Measurements from ENCODE around the gene SLC1A4. TPM values are rescaled to one million over a fixed set of nuclear protein-coding genes. Genes with fewer than 3 reads are reported as not detected.

Gene SLC1A4
- polyA plus RNA-seq, 1 donor, result 6.1 TPM

DNA sequence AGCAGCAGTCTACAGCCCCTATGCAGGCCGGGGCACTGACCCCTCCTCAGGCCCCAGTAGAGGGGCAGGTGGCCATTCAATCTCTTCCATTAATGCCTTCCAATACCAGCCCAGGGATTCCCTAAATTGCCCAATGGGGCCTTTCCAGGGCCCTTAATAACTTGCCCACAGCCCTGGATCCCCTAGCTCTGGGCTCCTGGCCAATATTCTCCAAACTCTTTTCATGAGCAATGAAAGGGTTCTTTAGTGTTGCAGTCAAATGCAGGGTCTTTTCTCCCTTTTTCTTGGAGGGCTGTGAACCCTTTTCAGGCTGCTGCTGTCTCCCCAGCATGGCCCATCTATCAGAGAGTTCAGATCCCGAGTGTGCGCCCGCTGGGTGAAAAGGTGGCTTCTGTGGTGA, 41.3 kb upstream of the SLC1A4 start:
- Histone ChIP-seq H3K36me3 (ENCODE audit: control insufficient read depth, insufficient read depth, low read length) (no peaks in the 10 kb centered on the region), H3K9me3 (ENCODE audit: control insufficient read depth, low read depth, low read length) (no peaks in the 10 kb centered on the region), H3K4me1 (ENCODE audit: control insufficient read depth, insufficient read depth, low read length) (no peaks in the 10 kb centered on the region), H3K27ac (ENCODE audit: low read length) (no peak overlapping the region), H3K4me3 (ENCODE audit: low read length) (no peak overlapping the region), H3K27me3 (ENCODE audit: control insufficient read depth, insufficient read depth, low read length) (no peaks in the 10 kb centered on the region)
- no CpG with 5 or more reads among the region's 4 CpGs for WGBS (ENCODE audit: insufficient coverage, low lambda C conversion rate)
- no peak for DNase-seq

DNA sequence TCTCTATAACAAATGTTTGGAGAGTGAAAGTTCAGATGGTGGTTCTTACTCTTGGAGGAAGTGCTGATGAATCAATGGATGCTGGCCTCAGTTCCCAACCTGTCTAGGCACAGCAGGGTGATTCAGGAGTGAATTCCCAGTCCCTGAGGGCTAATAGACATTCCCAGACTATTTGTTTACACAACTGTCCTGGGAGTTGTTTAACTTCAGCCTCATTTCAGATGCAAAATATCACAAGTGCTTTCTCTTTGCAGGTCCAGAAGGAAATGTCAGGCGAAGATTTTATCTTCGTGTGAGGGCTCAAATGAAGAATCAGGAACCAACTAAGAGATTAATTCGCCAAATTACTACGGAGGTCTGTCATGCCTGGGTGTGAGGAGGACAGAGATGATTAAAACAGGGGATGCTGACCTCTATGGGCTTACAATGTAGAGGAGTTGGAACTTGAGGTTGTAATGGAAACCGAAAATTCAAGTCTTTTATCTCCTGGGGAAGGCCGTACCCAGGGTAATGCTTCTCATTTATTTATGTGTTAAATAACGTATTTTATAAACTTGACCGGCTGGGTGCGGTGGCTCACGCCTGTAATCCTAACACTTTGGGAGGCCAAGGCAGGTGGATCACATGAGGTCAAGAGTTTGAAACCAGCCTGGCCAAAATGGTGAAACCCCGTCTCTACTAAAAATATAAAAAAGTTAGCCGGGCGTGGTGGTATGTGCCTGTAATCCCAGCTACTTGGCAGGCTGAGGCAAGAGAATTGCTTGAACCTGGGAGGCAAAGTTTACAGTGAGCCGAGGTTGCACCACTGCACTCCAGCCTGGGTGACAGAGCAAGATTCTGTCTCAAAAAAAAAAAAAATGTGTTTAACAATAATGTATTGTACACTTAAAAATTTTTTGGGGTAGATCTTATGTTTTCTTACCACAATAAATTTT, 38.7 kb upstream of the SLC1A4 start:
- Histone ChIP-seq H3K27ac (ENCODE audit: low read length) (no peak overlapping the region), H3K9me3 (ENCODE audit: control insufficient read depth, low read depth, low read length) (no peaks in the 10 kb centered on the region), H3K36me3 (ENCODE audit: control insufficient read depth, insufficient read depth, low read length) (no peaks in the 10 kb centered on the region), H3K27me3 (ENCODE audit: control insufficient read depth, insufficient read depth, low read length) (no peaks in the 10 kb centered on the region), H3K4me1 (ENCODE audit: control insufficient read depth, insufficient read depth, low read length) (no peaks in the 10 kb centered on the region), H3K4me3 (ENCODE audit: low read length) (no peak overlapping the region)
- 60% methylated on average over 2 of the region's 14 CpGs for WGBS (ENCODE audit: insufficient coverage, low lambda C conversion rate)
- DNase-seq, result no peak

DNA sequence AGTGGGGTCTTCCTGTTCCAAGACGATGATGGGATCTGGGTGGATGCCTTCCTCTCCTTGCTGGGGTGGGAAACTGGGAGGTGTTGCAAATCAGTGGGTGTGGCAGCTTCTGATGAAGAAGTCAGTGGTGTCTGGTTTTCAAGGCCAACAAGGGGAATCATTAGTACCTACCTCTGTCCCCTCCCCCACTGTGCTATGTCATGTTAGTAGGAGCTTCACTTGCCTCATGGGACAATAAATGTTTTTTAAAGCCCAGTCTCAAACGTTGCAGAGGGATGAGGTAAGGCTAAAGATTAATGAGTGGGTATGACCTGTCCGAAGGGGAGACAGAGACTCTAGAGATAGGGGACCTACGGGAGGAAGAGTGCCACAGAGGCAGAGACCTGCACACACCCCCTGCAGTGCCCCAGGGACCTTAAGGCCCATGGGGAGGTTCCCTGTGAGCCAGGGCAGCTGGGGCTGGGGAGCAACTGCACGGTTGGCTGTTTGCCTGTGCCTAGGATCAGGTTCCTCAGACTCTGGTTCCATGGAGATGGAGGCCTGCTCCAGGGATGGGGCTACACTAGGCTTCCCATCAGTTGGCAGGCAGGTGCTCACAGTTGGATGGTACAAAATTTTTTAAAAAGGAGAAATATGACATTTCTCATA, 37.8 kb upstream of the SLC1A4 start:
- H3K27ac ChIP-seq (ENCODE audit: low read length), result no peak overlapping the region
- no peaks in the 10 kb centered on the region for H3K36me3 ChIP-seq (ENCODE audit: control insufficient read depth, insufficient read depth, low read length)
- H3K27me3 ChIP-seq (ENCODE audit: control insufficient read depth, insufficient read depth, low read length), result no peaks in the 10 kb centered on the region
- no peak for DNase-seq
- H3K9me3 ChIP-seq (ENCODE audit: control insufficient read depth, low read depth, low read length), result no peaks in the 10 kb centered on the region
- WGBS (ENCODE audit: insufficient coverage, low lambda C conversion rate), result no CpG with 5 or more reads among the region's 5 CpGs
- H3K4me3 ChIP-seq (ENCODE audit: low read length), result no peak overlapping the region
- no peaks in the 10 kb centered on the region for H3K4me1 ChIP-seq (ENCODE audit: control insufficient read depth, insufficient read depth, low read length)

DNA sequence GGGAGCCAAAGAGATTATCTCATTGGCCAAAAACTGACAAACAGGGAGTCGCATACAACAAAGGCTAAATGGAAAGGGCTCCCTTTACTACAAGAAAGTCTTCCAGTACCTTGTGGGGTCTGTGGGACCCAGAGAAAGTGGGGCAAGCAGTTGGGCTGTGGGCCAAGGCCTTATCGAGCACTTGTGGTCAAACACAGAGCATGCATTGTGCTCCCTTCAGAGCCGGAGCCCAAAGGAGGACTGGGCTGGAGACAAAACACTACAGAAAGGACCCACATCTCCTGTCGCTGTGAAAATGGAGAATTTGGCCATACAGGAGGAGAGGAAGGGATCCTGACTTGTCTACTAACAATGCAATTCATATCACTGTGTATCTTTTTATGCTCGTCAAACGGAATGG, 37.1 kb upstream of the SLC1A4 start:
- 100% methylated on average over 1 of the region's 6 CpGs for WGBS (ENCODE audit: insufficient coverage, low lambda C conversion rate)
- no peaks in the 10 kb centered on the region for H3K36me3 ChIP-seq (ENCODE audit: control insufficient read depth, insufficient read depth, low read length)
- H3K27me3 ChIP-seq (ENCODE audit: control insufficient read depth, insufficient read depth, low read length), result no peaks in the 10 kb centered on the region
- no peaks in the 10 kb centered on the region for H3K9me3 ChIP-seq (ENCODE audit: control insufficient read depth, low read depth, low read length)
- no peaks in the 10 kb centered on the region for H3K4me1 ChIP-seq (ENCODE audit: control insufficient read depth, insufficient read depth, low read length)
- H3K27ac ChIP-seq (ENCODE audit: low read length), result no peak overlapping the region
- DNase-seq, result no peak
- no peak overlapping the region for H3K4me3 ChIP-seq (ENCODE audit: low read length)

DNA sequence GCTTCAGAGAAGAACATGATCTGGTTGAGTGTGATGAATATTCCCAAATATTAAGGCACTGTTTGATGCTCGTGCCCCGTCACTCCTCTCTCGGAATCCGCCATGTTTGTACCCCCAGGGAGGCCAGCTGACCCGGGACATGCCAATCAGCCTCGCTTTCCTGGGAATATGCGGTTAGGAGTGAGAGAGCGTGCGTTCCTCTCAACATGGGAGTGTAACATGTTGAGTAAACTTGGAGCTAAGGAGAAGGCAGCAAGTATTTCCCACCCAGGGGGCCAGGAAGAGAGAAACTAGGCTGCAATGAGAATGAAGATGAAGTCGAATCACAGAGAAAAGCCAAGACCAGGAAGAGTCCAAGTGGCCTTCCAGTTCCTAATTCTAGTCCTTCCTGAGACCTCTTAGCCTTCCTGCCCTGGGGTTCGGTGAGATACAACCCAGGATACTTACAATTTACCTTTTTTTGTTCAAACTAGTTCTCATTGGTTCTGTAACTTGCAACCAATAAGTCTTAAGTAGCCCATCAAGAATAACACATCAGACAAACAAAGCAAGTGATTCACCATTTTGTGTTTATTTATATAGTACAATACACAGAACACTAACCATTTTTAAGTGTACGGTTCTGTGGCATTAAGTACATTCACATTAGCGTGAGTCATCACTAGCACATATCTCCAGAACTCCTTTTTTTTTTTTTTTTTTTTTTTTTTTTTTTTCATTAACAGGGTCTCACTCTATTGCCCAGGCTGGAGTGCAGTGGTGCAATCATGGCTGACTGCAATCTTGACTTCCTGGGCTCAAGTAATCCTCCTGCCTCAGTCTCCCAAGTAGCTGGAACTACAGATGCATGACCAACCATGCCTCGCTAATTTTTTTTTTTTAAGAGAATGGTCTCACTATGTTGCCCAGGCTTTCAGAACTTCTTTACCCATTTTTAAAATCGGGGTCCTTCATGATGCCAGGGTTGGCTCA, 36.4 kb upstream of the SLC1A4 start:
- Histone ChIP-seq H3K9me3 (ENCODE audit: control insufficient read depth, low read depth, low read length) (no peaks in the 10 kb centered on the region), H3K27me3 (ENCODE audit: control insufficient read depth, insufficient read depth, low read length) (no peaks in the 10 kb centered on the region), H3K4me3 (ENCODE audit: low read length) (no peak overlapping the region), H3K27ac (ENCODE audit: low read length) (no peak overlapping the region), H3K36me3 (ENCODE audit: control insufficient read depth, insufficient read depth, low read length) (no peaks in the 10 kb centered on the region), H3K4me1 (ENCODE audit: control insufficient read depth, insufficient read depth, low read length) (no peaks in the 10 kb centered on the region)
- DNase-seq, result no peak
- 80% methylated on average over 1 of the region's 15 CpGs for WGBS (ENCODE audit: insufficient coverage, low lambda C conversion rate)

DNA sequence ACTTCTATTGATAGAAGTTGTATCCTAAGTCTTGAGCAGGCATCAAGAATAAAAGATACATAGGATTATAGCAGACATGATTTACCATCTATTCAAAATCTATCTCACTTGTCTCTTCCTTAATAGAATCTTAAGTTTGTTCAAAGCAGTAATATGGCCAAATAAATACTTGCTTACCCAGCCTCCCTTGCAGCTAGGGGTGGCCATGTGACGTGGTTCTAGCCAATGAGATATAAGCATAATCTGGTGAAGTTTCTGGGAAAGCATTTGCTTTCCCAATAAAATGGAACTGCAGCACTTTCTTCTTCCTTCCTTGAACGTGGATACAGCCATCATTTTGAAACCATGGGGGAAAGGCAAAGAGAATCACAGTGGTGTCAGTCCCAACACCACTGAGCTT, 33.7 kb upstream of the SLC1A4 start:
- Histone ChIP-seq H3K4me3 (ENCODE audit: low read length) (no peak overlapping the region), H3K27me3 (ENCODE audit: control insufficient read depth, insufficient read depth, low read length) (no peaks in the 10 kb centered on the region), H3K27ac (ENCODE audit: low read length) (no peak overlapping the region), H3K9me3 (ENCODE audit: control insufficient read depth, low read depth, low read length) (no peaks in the 10 kb centered on the region), H3K4me1 (ENCODE audit: control insufficient read depth, insufficient read depth, low read length) (no peaks in the 10 kb centered on the region), H3K36me3 (ENCODE audit: control insufficient read depth, insufficient read depth, low read length) (no peaks in the 10 kb centered on the region)
- no CpG with 5 or more reads among the region's 2 CpGs for WGBS (ENCODE audit: insufficient coverage, low lambda C conversion rate)
- DNase-seq, result no peak

DNA sequence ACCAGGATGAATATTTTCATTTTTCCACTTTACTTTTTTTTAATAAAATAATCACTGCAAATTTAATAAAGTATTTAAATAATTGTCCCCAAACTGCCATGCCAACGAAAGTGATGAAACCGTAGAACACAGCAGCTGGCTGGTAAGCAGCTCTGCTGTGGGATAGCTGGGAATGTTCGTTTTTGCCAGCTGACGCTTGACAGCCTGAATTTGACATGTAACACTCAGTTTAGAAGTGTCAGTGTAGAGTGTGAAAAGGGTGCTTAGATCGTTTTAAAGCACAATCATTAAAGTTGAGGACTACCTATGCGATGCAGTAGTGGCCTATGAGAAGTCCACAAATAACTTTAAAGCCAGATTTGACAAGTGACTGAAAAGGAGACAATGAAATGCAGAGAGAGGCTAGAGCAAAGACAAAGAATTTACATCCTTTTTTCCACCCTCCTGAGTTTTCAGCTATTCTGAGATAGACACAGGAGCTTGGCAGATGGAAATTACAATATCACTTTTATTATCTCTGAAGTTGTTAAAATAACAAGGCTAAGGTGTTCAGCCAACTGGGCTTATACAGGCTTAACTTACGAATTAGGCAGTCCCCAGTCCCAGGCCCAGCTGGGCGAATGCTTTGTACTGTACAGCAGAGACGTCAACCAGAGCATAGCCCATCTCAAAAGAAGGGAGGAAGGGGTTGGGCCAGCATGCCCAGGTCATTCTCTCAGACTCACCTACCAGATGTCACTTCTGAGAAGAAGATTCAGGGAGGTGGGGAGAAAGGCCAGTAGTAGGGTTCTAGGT, 31.9 kb upstream of the SLC1A4 start:
- no peaks in the 10 kb centered on the region for H3K4me1 ChIP-seq (ENCODE audit: control insufficient read depth, insufficient read depth, low read length)
- H3K27me3 ChIP-seq (ENCODE audit: control insufficient read depth, insufficient read depth, low read length), result no peaks in the 10 kb centered on the region
- no peaks in the 10 kb centered on the region for H3K36me3 ChIP-seq (ENCODE audit: control insufficient read depth, insufficient read depth, low read length)
- H3K9me3 ChIP-seq (ENCODE audit: control insufficient read depth, low read depth, low read length), result no peaks in the 10 kb centered on the region
- DNase-seq, result no peak
- WGBS (ENCODE audit: insufficient coverage, low lambda C conversion rate), result no CpG with 5 or more reads among the region's 9 CpGs
- H3K27ac ChIP-seq (ENCODE audit: low read length), result no peak overlapping the region
- no peak overlapping the region for H3K4me3 ChIP-seq (ENCODE audit: low read length)

DNA sequence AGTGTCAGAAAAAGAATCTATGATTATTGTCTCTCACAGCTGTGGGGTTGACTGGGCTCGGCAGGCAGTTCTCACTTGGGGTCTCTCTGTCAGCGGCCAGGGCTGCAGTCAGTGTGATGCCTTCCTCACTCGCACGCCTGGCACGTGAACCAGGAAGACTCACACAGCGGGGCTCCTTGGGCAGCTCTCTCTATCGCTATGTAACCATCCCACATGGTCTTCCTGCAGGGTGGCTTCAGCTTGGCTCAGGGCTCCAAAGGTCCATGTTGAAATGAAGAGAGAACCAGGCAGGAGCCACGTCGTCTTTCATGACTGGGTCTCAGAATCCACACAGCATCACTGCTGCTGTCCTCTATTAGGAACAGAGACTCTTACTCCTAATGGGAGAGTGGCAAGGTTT, 30.6 kb upstream of the SLC1A4 start:
- no peak overlapping the region for H3K4me3 ChIP-seq (ENCODE audit: low read length)
- no peak for DNase-seq
- H3K9me3 ChIP-seq (ENCODE audit: control insufficient read depth, low read depth, low read length), result no peaks in the 10 kb centered on the region
- no peak overlapping the region for H3K27ac ChIP-seq (ENCODE audit: low read length)
- no peaks in the 10 kb centered on the region for H3K27me3 ChIP-seq (ENCODE audit: control insufficient read depth, insufficient read depth, low read length)
- WGBS (ENCODE audit: insufficient coverage, low lambda C conversion rate), result no CpG with 5 or more reads among the region's 9 CpGs
- H3K4me1 ChIP-seq (ENCODE audit: control insufficient read depth, insufficient read depth, low read length), result no peaks in the 10 kb centered on the region
- H3K36me3 ChIP-seq (ENCODE audit: control insufficient read depth, insufficient read depth, low read length), result no peaks in the 10 kb centered on the region

DNA sequence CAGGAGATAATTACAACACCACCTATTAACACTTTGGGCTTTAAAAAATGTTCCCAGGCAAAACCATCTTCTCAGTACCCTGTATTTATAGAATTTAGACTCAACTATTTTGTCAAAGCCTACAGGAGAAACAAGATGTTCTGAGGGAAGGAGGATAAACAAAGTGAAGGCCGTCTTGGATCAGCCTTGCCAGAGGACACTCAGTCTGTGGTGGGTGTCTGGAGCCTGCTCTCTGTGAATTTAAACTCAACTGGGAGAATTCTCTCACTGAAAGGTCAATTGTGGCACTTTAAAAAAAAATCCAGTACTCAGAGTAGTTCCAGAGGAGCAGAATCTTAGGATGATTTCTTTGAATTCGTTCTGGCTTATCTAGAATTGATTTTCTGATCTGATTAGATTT, 28.4 kb upstream of the SLC1A4 start:
- Histone ChIP-seq H3K36me3 (ENCODE audit: control insufficient read depth, insufficient read depth, low read length) (no peaks in the 10 kb centered on the region), H3K9me3 (ENCODE audit: control insufficient read depth, low read depth, low read length) (no peaks in the 10 kb centered on the region), H3K27ac (ENCODE audit: low read length) (no peak overlapping the region), H3K27me3 (ENCODE audit: control insufficient read depth, insufficient read depth, low read length) (no peaks in the 10 kb centered on the region), H3K4me3 (ENCODE audit: low read length) (no peak overlapping the region), H3K4me1 (ENCODE audit: control insufficient read depth, insufficient read depth, low read length) (no peaks in the 10 kb centered on the region)
- no CpG with 5 or more reads among the region's 2 CpGs for WGBS (ENCODE audit: insufficient coverage, low lambda C conversion rate)
- no peak for DNase-seq
